T-helper 2 cell (primary cell): Measurements from ENCODE around the gene FAT1.

Experiments
- DNase-seq, 5 experiments: peaks; one replicate each; pipeline versions ENCODE4 v3.0.0 to v3.0.0-alpha.2; 2012 to 2022

The FAT1 gene

DNA sequence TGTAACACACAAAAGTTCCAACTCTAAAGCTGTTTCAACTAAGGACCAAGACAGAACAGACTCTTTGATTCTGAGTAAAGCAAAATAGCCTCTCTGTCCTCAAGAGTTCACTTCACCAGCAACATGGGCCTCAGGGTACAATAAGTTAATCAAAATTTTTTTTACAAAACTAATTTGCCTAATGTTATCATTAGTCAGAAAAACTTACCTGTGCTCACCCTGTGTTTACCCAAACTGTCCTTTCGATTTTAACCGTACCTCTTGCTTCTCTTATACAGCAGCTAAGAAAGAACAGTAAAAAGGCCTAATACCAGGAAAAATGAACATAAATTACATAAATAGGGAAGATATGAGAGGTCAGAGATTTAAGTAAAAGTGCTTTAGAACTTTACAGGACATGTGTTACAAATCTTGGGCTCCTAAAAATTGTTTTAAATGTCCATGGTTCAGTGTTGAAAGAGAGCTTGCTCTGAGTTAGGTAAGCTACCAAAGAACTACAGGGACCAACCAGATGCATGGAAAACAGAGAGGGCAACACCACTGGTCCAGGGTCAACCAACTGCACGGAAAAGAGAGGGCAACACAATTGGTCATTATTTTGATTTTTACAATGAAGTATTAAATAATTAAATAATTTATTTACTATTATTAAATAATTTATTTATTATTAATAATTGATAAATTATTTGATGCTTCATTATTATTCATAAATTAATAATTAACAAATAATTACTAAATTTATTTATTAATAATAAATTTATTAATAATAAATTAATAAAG, 73.1 kb downstream of the FAT1 start:
- no peak for DNase-seq

DNA sequence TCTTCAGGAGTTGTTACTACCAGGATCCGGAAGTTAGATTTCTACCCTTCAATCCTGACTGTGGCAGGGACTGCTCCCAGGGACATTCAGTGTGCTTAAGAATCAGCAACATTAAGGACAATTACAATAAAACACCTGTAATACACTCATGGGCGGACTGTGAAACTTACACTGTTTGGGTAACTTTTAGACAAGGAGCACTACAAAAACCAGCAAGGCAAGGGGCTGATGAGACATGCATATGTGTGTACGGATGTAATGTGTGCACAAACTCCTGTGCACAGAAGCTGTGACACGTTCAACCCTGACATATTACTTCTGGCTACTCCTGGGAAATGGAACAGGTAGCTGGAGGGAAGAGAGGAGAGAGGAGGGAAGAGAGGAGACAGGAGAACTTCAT, 75.8 kb downstream of the FAT1 start:
- DNase-seq: no peak

DNA sequence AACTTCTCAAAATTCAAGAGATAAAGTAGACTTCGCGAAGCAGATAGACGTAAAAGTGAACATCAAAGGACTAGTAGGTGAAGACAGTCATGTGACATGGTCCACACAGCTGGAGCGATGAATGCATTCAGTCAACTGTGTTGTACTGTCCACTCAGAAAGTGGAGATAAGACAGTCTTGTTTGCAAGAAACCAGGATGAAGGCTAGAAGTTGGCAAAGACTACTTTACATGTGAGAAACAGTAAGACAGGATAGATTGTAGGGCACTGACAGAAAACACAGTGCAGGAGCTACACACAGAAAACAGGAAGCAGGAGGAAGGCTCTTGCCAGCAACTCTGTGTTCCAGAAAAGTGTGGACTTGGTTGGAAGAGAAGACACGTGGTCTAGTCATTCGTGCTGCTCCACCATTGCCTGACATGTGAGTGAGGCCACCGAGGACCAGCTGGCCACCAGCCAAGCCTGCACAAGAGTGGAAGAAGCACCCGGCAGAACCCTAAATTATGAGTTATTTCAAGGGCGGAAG, 78.9 kb downstream of the FAT1 start:
- DNase-seq: no peak

DNA sequence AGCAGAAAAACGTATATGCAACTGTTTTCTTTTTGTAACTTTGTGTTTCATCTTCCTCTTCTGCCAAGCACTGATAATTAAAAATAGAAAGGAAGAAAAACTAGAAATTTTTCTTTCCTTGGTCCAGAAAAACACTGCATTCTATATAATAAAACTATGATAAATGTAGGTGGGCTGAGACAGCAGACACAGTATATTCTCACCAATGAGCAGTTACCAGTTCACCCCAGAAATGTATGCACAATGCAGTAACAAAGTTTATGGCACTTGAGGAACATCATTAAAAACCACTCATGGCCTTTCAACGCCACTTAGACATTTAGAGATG, 79.4 kb downstream of the FAT1 start:
- no peak for DNase-seq

DNA sequence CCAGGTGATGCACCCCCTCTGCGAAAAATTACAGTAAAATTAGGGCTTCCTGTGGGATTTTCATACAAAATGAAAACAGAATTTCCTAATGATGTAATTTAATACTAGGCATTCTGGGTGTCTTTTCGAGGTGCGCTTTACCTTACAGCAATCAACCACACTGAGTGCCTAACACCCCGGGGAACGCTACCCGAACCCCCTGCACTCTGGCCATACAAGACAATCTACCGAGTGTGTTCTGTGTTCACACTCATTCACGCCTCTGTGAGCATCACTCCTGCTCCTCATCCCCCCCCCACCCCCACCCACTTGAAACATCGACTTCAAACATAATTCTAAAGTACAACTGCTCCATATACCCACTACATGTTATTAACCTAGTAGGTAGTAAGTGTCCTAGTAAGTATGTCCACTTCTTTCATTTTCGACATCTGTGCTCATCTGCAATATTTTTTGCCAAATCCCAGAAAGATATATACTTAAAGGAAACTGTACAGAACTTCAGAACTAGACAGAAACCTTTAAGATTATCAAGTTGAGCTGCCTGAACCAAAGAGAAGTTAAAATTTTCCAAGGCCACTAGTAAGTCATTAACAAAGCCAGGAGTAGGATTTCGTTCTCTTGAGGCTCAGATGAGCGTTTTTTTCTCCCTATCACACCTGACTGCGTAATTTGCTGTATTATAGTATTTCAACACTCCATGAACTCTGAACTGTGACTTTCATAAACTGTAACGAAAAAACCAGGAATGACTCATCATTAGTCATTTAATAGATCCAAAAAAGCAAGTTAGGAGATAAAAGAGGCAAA, 80.0 kb downstream of the FAT1 start:
- DNase-seq: peak in 1 of 5 experiments; percentile 18

DNA sequence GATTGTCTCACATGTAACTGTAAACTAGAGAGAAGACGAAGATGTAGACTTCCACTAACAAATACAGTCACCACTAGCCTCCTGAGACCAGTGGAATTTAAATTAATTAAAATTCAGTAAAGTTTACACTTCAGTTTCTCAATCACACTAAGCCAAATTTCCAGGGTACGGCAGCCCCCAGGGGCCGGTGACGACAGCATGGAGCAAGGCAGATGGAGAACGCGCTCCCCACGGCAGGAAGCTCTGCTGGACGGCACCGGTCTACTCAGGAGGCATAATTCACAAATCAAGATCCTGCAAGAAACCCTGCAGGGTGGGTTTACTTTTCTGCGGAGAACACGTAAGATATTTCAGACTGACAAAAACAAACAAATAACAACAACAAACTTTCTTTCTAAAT, 80.7 kb downstream of the FAT1 start:
- no peak for DNase-seq

DNA sequence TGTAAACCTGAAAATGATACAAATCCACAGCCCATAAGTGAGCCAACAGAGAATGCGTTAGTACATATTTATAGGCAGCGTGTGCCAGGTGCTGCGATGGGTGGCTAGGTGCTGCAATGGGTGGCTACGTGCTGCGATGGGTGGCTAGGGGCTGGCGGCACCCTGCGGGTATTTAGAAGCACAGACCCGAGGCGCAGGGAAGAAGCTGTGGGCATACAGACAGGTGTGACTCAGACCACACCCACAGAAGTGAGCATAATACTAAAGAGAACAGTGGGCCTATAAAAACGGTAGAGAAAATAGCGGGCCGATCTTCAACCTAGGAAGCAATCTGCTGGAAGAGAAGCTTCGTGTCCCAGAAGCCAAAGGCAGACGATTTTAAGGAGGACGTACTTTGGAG, 81.1 kb downstream of the FAT1 start:
- DNase-seq: no peak

DNA sequence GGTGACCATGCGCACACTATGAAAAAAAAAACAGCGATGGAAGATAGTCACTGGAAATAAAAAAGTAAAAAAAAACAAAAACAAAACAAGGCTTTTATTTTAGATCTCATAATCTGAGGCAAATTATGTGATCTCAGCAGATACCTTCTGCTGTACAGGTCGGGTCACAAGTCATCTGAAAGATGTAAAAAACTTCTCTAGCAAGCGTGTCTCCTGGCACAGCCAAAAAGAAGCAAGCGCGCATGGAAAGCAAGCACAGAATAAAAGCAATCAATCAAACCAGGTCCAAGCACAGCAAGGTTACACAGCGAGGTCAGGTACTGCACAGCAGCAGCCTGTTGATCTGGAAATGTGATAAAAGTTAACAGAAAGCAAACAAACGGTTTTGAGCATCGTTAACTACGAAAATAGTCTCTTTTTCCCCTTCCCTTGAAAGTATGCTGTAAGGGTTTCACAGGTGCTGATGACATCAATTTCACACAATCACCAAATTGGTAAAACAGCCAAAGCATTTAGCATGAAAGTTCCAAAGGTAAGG, 89.0 kb downstream of the FAT1 start:
- peak in 1 of 5 experiments; percentile 51 for DNase-seq

DNA sequence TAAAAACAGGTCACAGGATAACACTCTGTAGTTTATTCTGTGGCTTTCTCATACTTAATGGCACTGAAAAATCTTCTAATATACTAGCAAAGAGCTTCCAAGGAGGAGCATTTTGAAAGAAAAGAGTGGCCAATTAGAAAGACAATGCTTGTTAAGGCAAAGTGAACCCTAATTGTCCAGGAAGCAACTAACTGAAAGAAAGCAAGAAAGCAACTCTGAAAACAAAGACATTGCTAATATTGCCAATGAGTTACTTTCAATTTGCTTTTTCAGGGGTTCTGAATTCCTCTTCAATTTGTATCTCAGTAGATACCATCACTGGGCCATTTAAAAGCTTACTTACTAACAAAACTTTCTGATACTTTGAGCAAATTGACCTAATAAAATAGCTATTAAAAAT, 89.8 kb downstream of the FAT1 start:
- DNase-seq: no peak

DNA sequence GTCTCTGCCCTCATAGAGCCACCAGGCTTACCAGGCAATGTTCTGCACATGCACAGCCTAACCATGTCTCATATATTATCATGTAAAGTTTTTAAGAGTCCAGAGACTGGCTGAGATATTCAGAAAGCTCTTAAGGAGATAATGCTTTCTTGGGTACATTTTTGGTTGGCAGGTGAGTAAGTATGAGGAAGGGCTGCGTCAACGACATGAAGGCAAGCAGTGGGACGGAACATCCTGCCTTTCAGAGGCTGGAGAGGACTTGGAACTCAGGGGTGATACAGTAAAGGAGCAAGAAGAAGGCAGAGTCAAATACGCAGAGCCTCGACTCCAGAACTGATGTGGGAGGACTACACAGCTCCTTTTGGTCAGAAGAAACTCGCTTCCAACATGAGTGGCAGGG, 93.5 kb downstream of the FAT1 start:
- DNase-seq: no peak

DNA sequence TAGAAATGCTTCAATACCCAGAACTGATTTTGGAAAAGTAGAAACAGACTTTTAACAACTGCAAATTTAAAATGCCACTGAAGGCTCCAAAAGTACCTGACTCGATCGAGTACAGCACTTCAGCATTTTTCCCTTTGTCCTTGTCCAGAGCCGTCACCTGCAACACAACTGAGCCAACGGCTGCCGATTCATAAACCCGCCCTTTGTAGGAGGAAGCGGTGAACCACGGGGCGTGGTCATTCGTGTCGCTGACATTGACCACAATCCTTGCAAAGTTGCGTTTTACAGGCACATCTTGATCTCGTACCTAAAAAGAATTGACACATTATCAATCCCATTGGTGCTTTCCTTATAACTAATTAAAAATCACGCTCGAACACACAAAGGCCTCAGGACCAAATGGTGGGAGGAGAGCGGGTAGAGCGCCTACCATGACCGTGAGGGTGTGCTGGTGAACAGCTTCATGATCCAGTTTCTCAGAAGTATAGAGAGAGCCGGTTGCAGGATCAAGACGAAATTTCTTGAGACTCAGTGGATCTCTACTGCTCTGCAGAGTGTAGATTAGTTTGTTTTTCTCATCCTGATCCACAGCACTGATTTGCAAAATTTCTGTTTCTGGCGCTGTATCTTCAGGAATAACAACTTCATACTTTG, 95.5 kb downstream of the FAT1 start:
- peak in 1 of 5 experiments; percentile 91 for DNase-seq

DNA sequence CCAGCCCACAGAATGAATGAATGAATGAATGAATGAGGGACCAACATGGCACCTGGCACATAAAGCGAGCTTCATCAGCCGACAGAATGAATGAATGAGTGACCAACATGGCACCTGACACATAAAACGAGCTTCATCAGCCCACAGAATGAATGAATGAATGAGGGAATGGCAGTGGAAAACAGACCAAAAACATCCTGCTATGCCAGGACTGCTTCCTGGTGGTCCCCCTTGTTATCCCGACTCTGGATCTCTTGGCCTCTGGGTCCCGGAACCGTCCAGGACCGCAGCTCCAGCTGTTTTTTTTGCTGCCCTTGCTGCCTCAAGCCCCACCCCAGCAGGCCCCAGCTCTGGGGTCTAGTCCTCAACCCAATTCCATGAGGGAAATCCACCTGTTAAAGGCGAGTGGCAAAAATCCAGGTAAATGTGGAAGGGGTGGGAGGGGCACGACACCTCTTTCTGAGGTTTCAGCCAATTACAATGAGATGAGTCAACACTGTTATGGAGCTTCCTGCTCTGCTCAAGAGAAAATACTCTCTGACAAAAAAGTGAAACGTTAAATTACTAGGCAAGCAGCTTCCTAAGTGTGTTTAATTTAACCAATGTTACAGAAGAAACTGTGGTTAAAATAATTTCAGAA, 96.3 kb downstream of the FAT1 start:
- DNase-seq: peak in 1 of 5 experiments; percentile 72

DNA sequence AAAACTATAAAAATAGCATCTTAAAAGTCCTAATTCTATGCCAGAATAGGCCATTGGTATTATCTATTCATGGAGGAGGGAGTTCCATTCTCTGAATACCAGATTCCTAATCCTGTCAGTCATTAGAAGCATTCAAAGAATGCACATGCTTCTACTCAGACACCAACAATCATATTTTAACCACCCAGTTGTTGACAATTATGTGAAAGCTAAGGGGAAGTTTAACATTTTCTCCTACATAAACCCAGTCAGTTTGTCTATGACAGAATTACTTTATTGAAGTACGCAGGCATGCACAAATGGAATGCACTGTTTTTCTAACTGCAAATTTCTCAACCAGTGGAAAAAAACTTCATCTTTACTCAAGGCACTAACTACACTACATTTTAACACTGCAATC, 98.7 kb downstream of the FAT1 start:
- DNase-seq: no peak

DNA sequence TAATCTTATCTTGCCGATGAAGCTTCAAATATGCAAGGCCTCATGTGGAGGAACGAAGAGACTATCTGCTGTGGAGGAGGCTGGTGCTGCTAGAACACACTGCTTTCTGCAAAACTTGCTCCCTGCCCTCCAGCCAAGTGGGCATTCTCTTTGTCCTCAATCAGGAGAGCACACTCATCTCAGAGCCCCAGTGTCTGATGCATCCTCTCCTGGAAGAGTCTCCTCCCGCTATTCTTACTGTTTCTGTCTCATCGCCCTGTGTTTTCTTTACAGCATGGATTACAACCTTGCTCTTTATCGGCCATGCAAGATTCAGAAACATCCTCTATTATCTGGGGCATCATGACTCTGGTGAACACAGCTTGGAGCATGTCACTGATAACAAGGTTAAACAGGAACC, 100.1 kb downstream of the FAT1 start:
- no peak for DNase-seq

DNA sequence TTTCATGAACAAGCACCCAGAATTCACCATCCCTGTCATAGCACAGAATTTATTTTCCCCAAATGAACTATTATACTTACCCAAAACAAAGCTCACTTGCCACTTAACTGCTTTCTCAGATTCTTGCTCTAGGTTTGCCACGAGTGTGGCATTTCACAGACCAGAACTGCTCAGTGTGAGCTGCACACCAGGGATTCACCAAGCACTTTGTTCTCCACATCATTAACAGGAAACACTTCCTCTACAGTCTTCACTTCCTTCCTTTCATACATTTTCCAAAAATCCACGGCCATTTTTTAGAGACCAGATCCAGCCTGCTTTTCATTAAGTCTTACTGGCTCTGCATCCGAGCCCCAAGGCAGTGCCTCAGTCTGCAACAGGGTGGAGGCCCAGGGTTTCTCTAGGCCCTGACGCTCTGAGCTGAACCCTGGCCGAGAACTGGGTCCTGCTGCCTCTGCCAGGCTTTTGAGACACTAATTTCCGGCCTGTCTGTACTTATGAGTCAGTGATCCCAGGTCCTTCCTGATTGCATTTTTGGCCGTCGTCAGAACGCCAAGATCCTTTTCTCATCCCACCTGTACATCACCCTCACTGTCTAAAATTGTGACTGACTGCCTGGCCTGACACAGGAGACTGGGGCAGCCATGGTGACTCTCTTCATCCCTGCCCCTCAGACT, 100.7 kb downstream of the FAT1 start:
- DNase-seq: no peak

DNA sequence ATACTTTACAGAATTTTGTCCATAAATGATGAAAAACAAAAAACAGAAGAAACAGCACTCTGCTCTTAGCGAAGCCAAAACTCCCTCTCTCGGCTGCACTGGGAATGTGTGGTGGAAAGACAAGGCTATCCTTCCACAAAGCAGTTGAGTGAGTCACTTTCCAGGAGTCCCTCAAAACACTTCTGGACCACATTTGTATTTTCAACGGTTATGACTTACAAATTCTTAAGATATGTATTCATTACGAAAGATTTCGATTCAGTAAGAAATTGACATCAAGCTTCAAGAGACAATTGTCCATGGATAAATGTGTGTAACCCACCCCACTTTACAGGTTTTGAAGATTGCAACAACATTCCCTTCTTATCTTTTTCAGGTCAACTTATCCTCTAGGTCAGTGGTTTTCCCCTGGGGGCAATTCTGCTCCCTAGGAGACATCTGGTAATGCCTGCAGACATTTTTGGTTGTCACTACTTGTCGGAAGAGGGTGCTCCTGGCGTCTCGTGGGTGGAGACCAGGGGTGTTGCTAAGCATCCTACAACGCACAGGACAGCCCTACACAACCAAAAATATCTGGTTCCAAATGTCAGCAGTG, 101.6 kb downstream of the FAT1 start:
- no peak for DNase-seq

DNA sequence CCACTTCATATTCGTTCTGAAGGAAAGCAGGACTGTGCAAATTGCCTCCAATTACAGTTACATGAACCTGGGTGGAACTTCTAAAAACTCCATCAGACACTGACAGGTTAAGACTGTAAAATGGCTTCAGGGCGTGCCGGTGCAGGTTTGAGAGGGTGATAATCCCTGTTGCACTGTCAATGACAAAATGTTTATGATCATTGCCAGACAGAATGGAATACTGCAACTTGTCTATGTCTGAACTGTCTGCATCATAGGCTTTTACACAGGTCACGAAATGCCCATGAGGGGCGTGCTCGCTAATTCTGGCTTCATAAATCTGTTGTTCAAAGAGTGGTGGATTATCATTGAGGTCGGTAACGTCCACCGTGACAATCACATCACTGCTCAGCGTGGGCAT, 104.6 kb downstream of the FAT1 start:
- no peak for DNase-seq

DNA sequence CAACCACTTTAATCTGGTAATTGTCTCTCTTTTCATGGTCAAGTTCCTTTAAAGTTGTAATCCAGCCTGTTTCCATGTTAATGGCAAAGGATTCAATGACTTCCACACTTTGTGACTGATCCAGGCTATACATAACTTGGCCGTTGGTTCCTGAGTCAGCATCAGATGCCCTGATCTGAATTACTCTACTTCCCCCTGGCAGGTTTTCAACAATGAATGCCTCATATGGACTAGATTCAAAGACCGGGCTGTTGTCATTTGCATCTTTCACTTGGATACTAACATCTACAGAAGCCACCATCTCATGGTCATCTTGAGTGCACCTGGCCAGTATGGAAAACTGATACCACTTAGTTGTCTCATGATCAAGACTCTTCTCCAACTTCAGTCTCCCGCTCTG, 105.7 kb downstream of the FAT1 start:
- no peak for DNase-seq

DNA sequence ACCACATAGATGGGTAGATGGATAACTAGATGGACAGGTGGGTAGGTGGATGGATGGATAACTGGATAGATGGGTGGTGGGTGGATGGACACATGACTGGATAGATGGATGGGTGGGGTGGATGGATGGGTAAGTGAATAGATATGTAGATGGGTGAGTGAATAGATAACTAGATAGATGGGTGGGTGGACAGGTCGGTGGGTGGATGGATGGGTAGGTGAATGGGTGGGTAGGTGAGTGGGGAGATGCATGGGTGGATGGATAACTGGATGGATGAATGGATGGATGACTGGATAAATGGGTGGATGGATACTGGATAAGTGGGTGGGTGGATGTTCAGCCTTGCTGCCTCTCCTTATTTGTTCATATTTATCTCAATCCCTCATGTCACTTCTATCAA, 116.2 kb downstream of the FAT1 start:
- no peak for DNase-seq

DNA sequence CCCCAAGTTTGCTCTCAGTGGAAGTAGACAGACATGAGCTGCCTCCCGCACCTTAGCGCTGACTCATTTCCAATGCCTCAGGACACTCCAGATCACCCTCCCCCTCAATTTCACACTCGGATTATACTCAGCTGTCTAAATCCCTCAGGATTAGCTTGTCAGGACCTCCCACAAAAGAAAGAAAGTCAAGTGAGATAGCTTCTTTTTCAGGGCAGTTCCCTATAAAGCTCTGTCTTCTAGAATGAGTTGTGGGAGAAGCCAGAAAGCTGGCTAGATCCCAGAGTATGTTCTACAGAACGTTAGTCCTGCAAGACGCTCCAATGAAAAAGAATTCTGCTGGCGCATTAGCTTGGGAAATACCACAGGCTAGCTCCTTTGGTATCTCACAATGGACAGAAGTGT, 117.1 kb downstream of the FAT1 start:
- DNase-seq: no peak

DNA sequence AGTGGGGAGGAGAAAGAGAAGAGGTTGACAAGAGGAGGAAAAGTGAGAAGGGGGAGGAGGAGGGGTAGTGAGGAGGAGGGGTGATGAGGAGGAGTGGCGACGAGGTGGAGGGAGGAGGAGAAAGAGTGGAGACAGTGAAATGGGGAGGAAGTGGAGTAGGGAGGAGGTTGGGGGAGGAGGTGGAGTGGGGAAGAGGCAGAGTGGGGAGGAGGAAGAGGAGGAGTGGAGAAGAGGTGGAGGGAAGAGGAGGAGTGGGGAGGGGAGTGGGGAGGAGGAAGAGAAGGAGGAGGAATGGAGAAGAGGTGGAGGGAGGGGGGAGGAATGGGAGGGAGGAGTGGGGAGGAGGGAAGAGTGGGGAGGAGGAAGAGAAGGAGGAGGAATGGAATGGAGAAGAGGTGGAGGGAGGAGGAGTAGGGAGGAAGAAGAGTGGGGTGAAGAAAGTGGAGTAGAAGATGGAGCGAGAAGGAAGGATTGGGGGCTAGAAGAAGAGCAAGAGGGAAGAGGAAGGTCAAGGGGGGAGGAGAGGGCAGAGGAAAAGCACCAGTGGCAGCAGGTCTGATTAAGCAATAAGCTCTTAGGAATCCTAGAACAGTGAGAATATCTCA, 118.3 kb downstream of the FAT1 start:
- no peak for DNase-seq
